GM12801 (cell line): ENCODE measurements around the gene ABCC6.

Source experiments
- TF ChIP-seq, protein P1 (sequence below): IDR thresholded peaks from one replicate; pipeline ENCODE4 v1.5.1; 2011; ENCODE audit warnings: control low read depth; ENCODE audit not compliant: insufficient read length; ENCODE audit errors: extremely low read depth

The ABCC6 gene

DNA sequence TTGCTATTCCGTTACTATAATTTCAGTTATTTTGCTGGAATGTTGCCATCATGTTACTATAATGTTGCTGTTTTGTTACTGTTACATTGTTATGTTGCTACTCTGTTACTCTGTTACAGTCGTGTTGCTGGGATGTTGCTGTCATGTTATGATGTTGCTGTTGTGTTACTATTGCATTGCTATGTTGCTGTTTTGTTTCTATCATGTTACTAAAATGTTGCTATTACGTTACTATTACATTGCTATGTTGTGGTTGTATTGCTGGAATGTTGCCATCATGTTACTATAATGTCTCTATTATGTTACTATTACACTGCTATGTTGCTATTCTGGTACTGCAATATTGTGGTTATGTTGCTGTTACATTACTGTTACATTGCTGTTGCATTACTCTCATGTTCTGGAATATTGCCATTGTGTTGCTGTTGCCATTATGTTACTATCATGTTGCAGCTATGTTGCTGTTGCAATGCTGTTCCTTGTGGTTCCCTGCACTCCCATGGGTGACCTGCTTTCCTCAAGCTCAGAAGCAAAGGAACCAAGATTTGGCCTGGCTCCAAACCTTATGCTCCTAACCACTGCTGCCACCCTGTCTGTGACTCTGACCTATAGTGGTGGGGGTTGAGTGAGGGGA is 64.4 kb downstream of the ABCC6 start:
- TF ChIP-seq, protein P1, sequence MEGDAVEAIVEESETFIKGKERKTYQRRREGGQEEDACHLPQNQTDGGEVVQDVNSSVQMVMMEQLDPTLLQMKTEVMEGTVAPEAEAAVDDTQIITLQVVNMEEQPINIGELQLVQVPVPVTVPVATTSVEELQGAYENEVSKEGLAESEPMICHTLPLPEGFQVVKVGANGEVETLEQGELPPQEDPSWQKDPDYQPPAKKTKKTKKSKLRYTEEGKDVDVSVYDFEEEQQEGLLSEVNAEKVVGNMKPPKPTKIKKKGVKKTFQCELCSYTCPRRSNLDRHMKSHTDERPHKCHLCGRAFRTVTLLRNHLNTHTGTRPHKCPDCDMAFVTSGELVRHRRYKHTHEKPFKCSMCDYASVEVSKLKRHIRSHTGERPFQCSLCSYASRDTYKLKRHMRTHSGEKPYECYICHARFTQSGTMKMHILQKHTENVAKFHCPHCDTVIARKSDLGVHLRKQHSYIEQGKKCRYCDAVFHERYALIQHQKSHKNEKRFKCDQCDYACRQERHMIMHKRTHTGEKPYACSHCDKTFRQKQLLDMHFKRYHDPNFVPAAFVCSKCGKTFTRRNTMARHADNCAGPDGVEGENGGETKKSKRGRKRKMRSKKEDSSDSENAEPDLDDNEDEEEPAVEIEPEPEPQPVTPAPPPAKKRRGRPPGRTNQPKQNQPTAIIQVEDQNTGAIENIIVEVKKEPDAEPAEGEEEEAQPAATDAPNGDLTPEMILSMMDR, result no peak

DNA sequence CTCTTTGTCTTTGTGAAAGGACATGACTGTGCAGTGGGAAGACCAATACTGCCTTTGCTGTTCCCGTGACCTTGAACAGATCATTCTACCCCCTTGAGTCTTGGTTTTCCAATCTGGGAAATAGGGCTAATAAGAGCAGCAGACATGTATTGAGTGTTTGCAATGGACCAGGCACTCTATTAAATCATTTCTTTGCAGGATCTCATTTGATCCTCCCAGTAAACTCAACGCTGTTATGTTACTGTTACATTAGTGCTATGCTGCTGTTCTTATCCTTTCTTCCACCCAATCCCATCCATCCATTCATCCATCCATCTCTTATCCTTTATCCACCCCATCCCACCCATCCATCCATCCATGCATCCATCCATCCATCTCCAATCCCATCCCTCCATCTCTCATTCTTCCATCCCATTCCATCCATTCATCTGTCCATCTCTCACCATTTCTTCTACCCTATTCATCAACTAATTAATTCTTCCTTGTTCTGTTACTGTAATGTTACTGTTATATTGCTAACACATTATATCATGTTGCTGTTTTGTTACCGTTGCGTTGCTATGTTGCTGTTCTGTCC is 65.1 kb downstream of the ABCC6 start:
- TF ChIP-seq, protein P1, result no peak

- TF ChIP-seq, protein P1, result no peak
Observed at GRCh38 chr16:16157166-16157565, 66.1 kb downstream of the ABCC6 start.

DNA sequence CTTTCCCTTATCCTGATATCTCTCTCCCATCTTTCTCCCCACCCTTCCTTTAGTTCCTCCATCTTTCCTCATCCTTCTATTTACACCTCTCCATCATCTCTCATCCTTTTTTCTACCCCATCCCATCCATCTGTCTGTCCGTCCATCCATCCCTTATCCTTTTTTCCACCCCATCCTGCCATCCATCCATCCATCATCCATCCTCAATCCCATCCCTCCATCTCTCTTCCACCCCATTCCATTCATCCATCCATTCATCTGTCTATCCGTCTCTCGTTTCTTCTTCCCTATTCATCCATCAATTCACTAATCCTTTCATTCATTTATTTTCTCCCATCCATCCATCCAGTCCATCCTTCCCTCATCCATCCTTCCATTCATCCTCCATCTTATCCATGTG is 68.1 kb downstream of the ABCC6 start:
- TF ChIP-seq, protein P1, result no peak

- TF ChIP-seq, protein P1, result no peak
Observed at GRCh38 chr16:16154281-16154951, 68.9 kb downstream of the ABCC6 start.

- TF ChIP-seq, protein P1, result no peak
Observed at GRCh38 chr16:16151315-16151714, 72.0 kb downstream of the ABCC6 start.

GRCh38 chr16:16150878-16151152 is 72.5 kb downstream of the ABCC6 start:
- TF ChIP-seq, protein P1, result no peak
